Measurements from ENCODE around the gene PTPN6. TPM values are rescaled to one million over a fixed set of nuclear protein-coding genes. Genes with fewer than 3 reads are reported as not detected.
A peak's percentile ranks its signal among the peaks of the same experiment; 100 is the strongest.

Gene PTPN6
- total and polyA plus RNA-seq, 2 experiments from 2014 or later: 17.4 to 28.4 TPM

DNA sequence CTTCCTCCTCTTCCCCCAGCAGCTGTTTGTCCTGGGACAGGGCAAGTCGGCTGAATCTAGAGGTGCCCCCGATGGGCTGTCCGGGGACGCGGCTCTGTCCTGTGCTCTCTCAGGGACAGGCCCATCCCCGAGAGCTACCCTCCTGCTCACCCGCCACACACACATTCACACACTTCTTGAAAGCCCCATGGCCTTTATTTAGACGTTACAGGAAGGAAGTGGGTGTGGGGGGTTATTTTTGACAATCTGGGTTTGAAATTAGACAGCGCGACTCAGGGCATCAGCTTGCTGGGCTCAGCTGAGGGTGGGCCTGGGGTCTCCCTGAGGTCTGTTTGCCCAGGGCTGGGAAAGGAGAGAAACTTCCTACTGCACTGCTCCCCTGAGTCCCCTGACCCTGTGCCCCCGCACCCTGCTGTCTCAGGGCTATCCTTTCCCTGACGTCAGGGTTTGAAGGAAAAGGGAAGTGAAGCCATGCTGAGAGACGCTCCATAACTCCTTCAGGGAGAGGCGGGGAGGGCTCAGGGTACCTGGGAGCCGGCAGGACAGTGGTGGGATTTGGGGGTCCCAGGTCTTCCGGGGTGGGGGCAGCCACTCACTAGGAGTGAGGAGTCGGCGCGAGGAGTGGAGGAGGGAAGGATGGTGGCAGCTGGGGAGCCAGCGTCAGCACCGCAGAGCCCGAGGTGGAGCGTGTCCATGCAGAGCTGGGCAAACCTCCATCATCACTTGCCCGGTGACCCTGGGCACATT lies 8.1 kb downstream of the PTPN6 start:
- peak overlapping the region; percentile 6 for H3K27ac ChIP-seq
- H3K27me3 ChIP-seq: no peaks in the 10 kb centered on the region
- DNase-seq (ENCODE audit: low read depth in 1 of 2, low spot score in 1 of 2): no peak
- H3K4me3 ChIP-seq: no peak overlapping the region
- TF ChIP-seq, protein P1, sequence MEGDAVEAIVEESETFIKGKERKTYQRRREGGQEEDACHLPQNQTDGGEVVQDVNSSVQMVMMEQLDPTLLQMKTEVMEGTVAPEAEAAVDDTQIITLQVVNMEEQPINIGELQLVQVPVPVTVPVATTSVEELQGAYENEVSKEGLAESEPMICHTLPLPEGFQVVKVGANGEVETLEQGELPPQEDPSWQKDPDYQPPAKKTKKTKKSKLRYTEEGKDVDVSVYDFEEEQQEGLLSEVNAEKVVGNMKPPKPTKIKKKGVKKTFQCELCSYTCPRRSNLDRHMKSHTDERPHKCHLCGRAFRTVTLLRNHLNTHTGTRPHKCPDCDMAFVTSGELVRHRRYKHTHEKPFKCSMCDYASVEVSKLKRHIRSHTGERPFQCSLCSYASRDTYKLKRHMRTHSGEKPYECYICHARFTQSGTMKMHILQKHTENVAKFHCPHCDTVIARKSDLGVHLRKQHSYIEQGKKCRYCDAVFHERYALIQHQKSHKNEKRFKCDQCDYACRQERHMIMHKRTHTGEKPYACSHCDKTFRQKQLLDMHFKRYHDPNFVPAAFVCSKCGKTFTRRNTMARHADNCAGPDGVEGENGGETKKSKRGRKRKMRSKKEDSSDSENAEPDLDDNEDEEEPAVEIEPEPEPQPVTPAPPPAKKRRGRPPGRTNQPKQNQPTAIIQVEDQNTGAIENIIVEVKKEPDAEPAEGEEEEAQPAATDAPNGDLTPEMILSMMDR (IDR thresholded peaks at IDR 0.05; ENCODE audit: low read depth, low read length): no peak
- no peaks in the 10 kb centered on the region for H3K36me3 ChIP-seq
- peaks cover 10% of the 10 kb centered on the region for H3K4me1 ChIP-seq (ENCODE audit: low read depth)
- H3K9me3 ChIP-seq (ENCODE audit: low read depth): no peaks in the 10 kb centered on the region

DNA sequence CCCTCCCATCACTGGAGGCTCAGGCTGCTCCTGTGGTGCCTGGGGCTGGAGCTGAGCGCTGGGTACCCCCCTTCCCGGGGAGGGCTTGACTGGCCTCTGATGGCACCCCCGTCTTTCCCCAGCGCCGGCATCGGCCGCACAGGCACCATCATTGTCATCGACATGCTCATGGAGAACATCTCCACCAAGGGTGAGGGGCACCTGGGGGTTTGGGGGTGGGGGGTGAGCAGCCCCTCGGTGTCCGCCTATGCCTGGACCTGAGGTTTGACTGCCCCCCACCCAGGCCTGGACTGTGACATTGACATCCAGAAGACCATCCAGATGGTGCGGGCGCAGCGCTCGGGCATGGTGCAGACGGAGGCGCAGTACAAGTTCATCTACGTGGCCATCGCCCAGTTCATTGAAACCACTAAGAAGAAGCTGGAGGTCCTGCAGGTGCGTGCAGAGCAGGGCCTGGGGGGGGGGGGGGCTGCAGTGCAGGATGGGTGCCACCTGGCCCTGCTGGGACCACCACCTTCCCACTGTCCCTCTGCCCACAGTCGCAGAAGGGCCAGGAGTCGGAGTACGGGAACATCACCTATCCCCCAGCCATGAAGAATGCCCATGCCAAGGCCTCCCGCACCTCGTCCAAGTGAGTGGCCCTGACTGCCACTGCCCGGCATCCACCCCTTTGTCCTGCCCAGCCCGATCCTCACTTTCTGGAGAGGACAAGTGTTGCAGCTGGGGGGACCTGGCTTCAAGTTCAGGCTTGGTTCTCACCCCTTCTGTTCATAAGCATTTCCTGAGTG lies 8.8 kb downstream of the PTPN6 start:
- TF ChIP-seq, protein P1 (IDR thresholded peaks at IDR 0.05; ENCODE audit: low read depth, low read length): no peak
- Histone ChIP-seq H3K27me3 (no peaks in the 10 kb centered on the region), H3K9me3 (ENCODE audit: low read depth) (no peaks in the 10 kb centered on the region), H3K36me3 (no peaks in the 10 kb centered on the region), H3K4me1 (ENCODE audit: low read depth) (peaks cover 13% of the 10 kb centered on the region), H3K27ac (no peak overlapping the region), H3K4me3 (no peak overlapping the region)
- no peak for DNase-seq (ENCODE audit: low read depth in 1 of 2, low spot score in 1 of 2)

DNA sequence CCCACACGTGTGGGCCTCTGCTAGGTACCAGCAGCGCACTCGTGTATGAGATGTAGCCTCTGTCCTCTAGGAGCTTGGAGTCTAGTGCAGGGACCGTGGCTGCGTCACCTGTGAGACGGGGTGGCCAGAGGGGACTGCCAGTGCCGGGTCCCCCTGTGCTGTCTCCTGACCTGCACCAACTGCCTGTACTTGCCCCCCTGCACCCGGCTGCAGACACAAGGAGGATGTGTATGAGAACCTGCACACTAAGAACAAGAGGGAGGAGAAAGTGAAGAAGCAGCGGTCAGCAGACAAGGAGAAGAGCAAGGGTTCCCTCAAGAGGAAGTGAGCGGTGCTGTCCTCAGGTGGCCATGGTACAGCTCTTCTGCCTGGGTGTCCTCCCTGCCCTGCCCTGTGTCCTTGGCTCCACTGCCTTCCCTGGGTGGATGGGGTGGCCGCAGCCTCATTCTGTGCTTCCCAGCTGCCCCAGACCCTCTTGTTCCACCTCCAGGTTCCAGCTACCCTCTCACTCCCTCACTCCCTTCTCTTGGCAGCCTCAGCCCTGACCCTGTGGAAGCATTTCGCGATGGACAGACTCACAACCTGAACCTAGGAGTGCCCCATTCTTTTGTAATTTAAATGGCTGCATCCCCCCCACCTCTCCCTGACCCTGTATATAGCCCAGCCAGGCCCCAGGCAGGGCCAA lies 9.6 kb downstream of the PTPN6 start:
- Histone ChIP-seq H3K4me3 (no peak overlapping the region), H3K4me1 (ENCODE audit: low read depth) (peaks cover 13% of the 10 kb centered on the region), H3K9me3 (ENCODE audit: low read depth) (no peaks in the 10 kb centered on the region), H3K36me3 (peaks cover 6% of the 10 kb centered on the region), H3K27me3 (no peaks in the 10 kb centered on the region), H3K27ac (no peak overlapping the region)
- peak in 1 of 2 donors; percentile 51 for DNase-seq (ENCODE audit: low read depth in 1 of 2, low spot score in 1 of 2)
- TF ChIP-seq, protein P1 (IDR thresholded peaks at IDR 0.05; ENCODE audit: low read depth, low read length): peak; percentile 25

DNA sequence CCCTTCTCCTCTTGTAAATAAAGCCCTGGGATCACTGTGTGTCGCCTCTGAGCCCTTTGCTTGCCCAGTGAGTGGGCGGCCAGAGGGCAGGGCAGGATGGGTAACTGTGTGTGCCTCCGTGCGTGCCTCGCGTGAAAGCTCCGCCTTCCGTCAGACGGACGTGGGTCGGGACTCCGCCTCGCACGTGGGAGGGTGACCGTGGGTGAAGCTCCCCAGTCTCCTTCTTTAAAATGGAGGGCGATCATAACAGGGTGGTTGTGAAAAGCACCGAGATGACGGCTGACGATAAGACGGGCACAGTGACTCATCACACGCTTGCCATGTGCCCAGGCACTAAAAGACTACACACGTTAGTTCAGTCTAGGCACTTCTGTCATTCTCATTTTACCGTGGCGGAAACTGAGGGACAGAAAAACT lies 10.1 kb downstream of the PTPN6 start:
- peak in 1 of 2 donors; percentile 62 for DNase-seq (ENCODE audit: low read depth in 1 of 2, low spot score in 1 of 2)
- TF ChIP-seq, protein P1 (IDR thresholded peaks at IDR 0.05; ENCODE audit: low read depth, low read length): no peak
- Histone ChIP-seq H3K4me3 (no peak overlapping the region), H3K4me1 (ENCODE audit: low read depth) (peaks cover 13% of the 10 kb centered on the region), H3K27ac (no peak overlapping the region), H3K36me3 (peaks cover 11% of the 10 kb centered on the region), H3K9me3 (ENCODE audit: low read depth) (no peaks in the 10 kb centered on the region), H3K27me3 (no peaks in the 10 kb centered on the region)

DNA sequence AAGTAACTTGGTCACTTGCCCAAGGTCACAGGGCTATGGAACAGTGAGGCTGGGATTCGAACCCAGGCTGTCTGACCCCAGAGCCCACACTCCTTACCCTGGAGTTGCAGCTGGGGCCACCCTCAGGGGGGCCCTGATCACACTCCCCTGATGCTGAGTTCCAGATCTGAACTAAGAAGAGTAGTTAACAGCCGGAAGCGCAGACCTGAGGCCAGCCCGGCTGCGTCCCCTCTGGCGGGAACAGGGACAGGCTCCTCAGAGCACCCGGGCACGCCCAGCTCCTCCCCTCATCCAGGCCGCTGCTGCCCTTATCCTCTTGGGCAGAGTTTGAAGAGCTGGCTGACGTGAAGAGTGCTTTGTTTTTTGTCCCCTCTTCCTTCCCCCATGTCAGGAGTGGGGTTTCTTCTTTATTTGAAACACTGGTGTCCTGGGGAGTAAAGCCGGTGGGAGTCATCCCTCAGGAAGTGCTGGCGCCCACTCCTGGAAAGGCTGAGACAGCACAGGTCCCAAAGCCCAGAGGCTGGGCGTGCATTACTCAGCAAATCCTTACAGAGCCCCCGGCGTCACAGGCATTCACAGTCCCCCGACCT lies 10.6 kb downstream of the PTPN6 start:
- Histone ChIP-seq H3K9me3 (ENCODE audit: low read depth) (no peaks in the 10 kb centered on the region), H3K27me3 (no peaks in the 10 kb centered on the region), H3K27ac (peak overlapping the region; percentile 48), H3K4me1 (ENCODE audit: low read depth) (peaks cover 13% of the 10 kb centered on the region), H3K4me3 (no peak overlapping the region), H3K36me3 (peaks cover 16% of the 10 kb centered on the region)
- DNase-seq (ENCODE audit: low read depth in 1 of 2, low spot score in 1 of 2): peak; percentile 81 to 83
- TF ChIP-seq, protein P1 (IDR thresholded peaks at IDR 0.05; ENCODE audit: low read depth, low read length): peak; percentile 71
